ENCODE data around the gene CYP3A5. TPM values are rescaled to one million over a fixed set of nuclear protein-coding genes. Genes with fewer than 3 reads are reported as not detected.
A peak's percentile ranks its signal among the peaks of the same experiment; 100 is the strongest.

CYP3A5 gene
- total and polyA plus RNA-seq, 2 experiments from 2014 or later = 228 to 345 TPM

- Histone ChIP-seq H3K9me2 (replicated peaks; ENCODE audit: insufficient read depth) (no peaks in the 10 kb centered on the region), H3K36me3 (replicated peaks; ENCODE audit: insufficient read depth, low read depth) (peaks cover 5% of the 10 kb centered on the region), H3K4me2 (no peak overlapping the region), H3K9me3 (ENCODE audit: low read depth) (no peaks in the 10 kb centered on the region), H3K79me2 (no peaks in the 10 kb centered on the region), H3K4me3 (no peak overlapping the region), H3K27ac (no peak overlapping the region), H2AFZ (no peak overlapping the region), H4K20me1 (ENCODE audit: insufficient read depth, poor library complexity, severe bottlenecking) (no peaks in the 10 kb centered on the region), H3K27me3 (no peaks in the 10 kb centered on the region), H3K4me1 (ENCODE audit: insufficient read depth) (no peaks in the 10 kb centered on the region)
- TF ChIP-seq EZH2phosphoT487 (IDR thresholded peaks at IDR 0.05; ENCODE audit: low read depth, severe bottlenecking, unreplicated experiment) = no peak
- TF ChIP-seq EZH2 (IDR thresholded peaks at IDR 0.05; ENCODE audit: borderline replicate concordance) = no peak
- no peak for TF ChIP-seq CTCF (IDR thresholded peaks at IDR 0.05; ENCODE audit: poor library complexity)
- 91% methylated on average over 9 of the region's 9 CpGs for WGBS (ENCODE audit: low lambda C conversion rate, missing lambda C conversion rate)
- DNase-seq (ENCODE audit: low spot score) = no peak
Observed at GRCh38 chr7:99685129-99685758, 5.4 kb upstream of the CYP3A5 start.

GRCh38 chr7:99679032-99679399 lies 780 bp downstream of the CYP3A5 start:
- peaks cover 5% of the 10 kb centered on the region for H3K36me3 ChIP-seq (replicated peaks; ENCODE audit: insufficient read depth, low read depth)
- no peaks in the 10 kb centered on the region for H3K9me3 ChIP-seq (ENCODE audit: low read depth)
- WGBS (ENCODE audit: low lambda C conversion rate, missing lambda C conversion rate) = 39% methylated on average over 4 of the region's 4 CpGs
- H3K4me3 ChIP-seq = no peak overlapping the region
- DNase-seq (ENCODE audit: low spot score) = peak; percentile 77
- H2AFZ ChIP-seq = no peak overlapping the region
- H3K4me2 ChIP-seq = peak overlapping the region; percentile 67
- peaks cover 7% of the 10 kb centered on the region for H3K79me2 ChIP-seq
- TF ChIP-seq CTCF (IDR thresholded peaks at IDR 0.05; ENCODE audit: poor library complexity) (no peak), EZH2phosphoT487 (IDR thresholded peaks at IDR 0.05; ENCODE audit: low read depth, severe bottlenecking, unreplicated experiment) (no peak), EZH2 (IDR thresholded peaks at IDR 0.05; ENCODE audit: borderline replicate concordance) (no peak)
- H3K27ac ChIP-seq = peak overlapping the region; percentile 86
- no peaks in the 10 kb centered on the region for H4K20me1 ChIP-seq (ENCODE audit: insufficient read depth, poor library complexity, severe bottlenecking)
- H3K9me2 ChIP-seq (replicated peaks; ENCODE audit: insufficient read depth) = no peaks in the 10 kb centered on the region
- peaks cover 11% of the 10 kb centered on the region for H3K4me1 ChIP-seq (ENCODE audit: insufficient read depth)
- no peaks in the 10 kb centered on the region for H3K27me3 ChIP-seq

GRCh38 chr7:99677648-99678045 lies 2.1 kb downstream of the CYP3A5 start:
- Histone ChIP-seq H3K79me2 (peaks cover 7% of the 10 kb centered on the region), H3K9me3 (ENCODE audit: low read depth) (no peaks in the 10 kb centered on the region), H3K9me2 (replicated peaks; ENCODE audit: insufficient read depth) (no peaks in the 10 kb centered on the region), H3K36me3 (replicated peaks; ENCODE audit: insufficient read depth, low read depth) (peaks cover 5% of the 10 kb centered on the region), H3K27ac (peak overlapping the region; percentile 86), H2AFZ (no peak overlapping the region), H3K4me3 (no peak overlapping the region), H3K4me2 (peak overlapping the region; percentile 67), H3K4me1 (ENCODE audit: insufficient read depth) (peaks cover 11% of the 10 kb centered on the region), H3K27me3 (no peaks in the 10 kb centered on the region), H4K20me1 (ENCODE audit: insufficient read depth, poor library complexity, severe bottlenecking) (no peaks in the 10 kb centered on the region)
- no peak for TF ChIP-seq EZH2phosphoT487 (IDR thresholded peaks at IDR 0.05; ENCODE audit: low read depth, severe bottlenecking, unreplicated experiment)
- no peak for TF ChIP-seq CTCF (IDR thresholded peaks at IDR 0.05; ENCODE audit: poor library complexity)
- no peak for TF ChIP-seq EZH2 (IDR thresholded peaks at IDR 0.05; ENCODE audit: borderline replicate concordance)
- WGBS (ENCODE audit: low lambda C conversion rate, missing lambda C conversion rate) = 81% methylated on average over 2 of the region's 2 CpGs
- DNase-seq (ENCODE audit: low spot score) = no peak
